ENCODE data around the gene XAF1. TPM values are rescaled to one million over a fixed set of nuclear protein-coding genes. Genes with fewer than 3 reads are reported as not detected.

The XAF1 gene
- total RNA-seq, 120 experiments from 2014 or later, result 13.8 to 131 (median 29.3) TPM

Other genes starting within 250 kb of the XAF1 start
- 10 to 100 TPM; 17.0 to 92.1 (median 61.9) TPM for gene PITPNM3, start 199.5 kb upstream of the XAF1 start, total RNA-seq
- 10 to 100 TPM; 18.3 to 60.7 (median 38.5) TPM for gene KIAA0753, start 115.3 kb upstream of the XAF1 start, total RNA-seq
- 10 to 100 TPM; 12.2 to 33.5 (median 20.5) TPM for gene TXNDC17, start 115.0 kb upstream of the XAF1 start, total RNA-seq
- gene MED31, start 104.4 kb upstream of the XAF1 start, total RNA-seq, result 10 to 100 TPM; 12.7 to 38.2 (median 22.1) TPM
- 10 to 100 TPM in 1 of 120 experiments, 1 to 10 TPM in 119; 3.4 to 10.7 (median 6.9) TPM for gene C17orf100, start 104.3 kb upstream of the XAF1 start, total RNA-seq
- gene SLC13A5, start 42.7 kb upstream of the XAF1 start, total RNA-seq, result 10 to 100 TPM in 31 of 120 experiments, 1 to 10 TPM in 89; 2.7 to 39.4 (median 7.6) TPM
- gene FBXO39, start 20.2 kb downstream of the XAF1 start, total RNA-seq, result 1 to 10 TPM in 9 of 120 experiments, under 1 TPM in 67, not detected in 44; 0.24 to 2.4 (median 0.66) TPM
- gene TEKT1, start 75.7 kb downstream of the XAF1 start, total RNA-seq, result 1 to 10 TPM in 42 of 120 experiments, under 1 TPM in 76, not detected in 2; 0.10 to 7.3 (median 0.80) TPM
- 1 to 10 TPM in 2 of 120 experiments, under 1 TPM in 27, not detected in 91; 0.18 to 1.8 (median 0.47) TPM for gene ALOX12, start 240.0 kb downstream of the XAF1 start, total RNA-seq